IMR-90 (cell line): ENCODE measurements around the gene AUTS2. TPM values are rescaled to one million over a fixed set of nuclear protein-coding genes. Genes with fewer than 3 reads are reported as not detected.

Experiments used
- ATAC-seq: fragments of 200-7000 bp; cut with Tn5 transposase; 2 replicates; pipeline ENCODE4 v1.9.1; 2020; ENCODE audit warnings: low read depth, mild to moderate bottlenecking, moderate library complexity
- BruUV-seq: library from RNA; stranded (reverse); fragments of 400-500 nt; replicated peaks from 2 replicates; lab custom pipeline; 2021; lab: Mats Ljungman, UMichigan
- CTCF ChIA-PET: fragments of 300-600 bp; formaldehyde crosslinking; extraction: SDS; loops from one replicate; lab custom pipeline; 2021; ENCODE audit warnings: antibody characterized with exemption; lab: Yijun Ruan, JAX
- POLR2A ChIA-PET: fragments of 300-600 bp; sonication (Branson Sonifier 250); formaldehyde crosslinking; loops from one replicate; lab custom pipeline; 2022; ENCODE audit warnings: antibody characterized with exemption; ENCODE audit not compliant: unreplicated experiment; lab: Charles Lee
- DNase-seq: peaks from one replicate; pipeline ENCODE4 v3.0.0; 2013
- H2AFZ ChIP-seq: replicated peaks from 2 replicates; pipeline ENCODE3; 2013; ENCODE audit warnings: low read length, mild to moderate bottlenecking; ENCODE audit not compliant: poor library complexity
- H2AK5ac ChIP-seq: 2 replicates; pipeline ENCODE4 v1.6.1; 2013; ENCODE audit warnings: low read depth, low read length, inconsistent platforms
- H2AK9ac ChIP-seq: replicated peaks from 2 replicates; pipeline ENCODE3; 2013; ENCODE audit warnings: mild to moderate bottlenecking, low read depth, low read length, moderate library complexity; ENCODE audit not compliant: poor library complexity
- H2BK120ac ChIP-seq: 2 replicates; pipeline ENCODE4 v1.6.1; 2013; ENCODE audit warnings: low read depth, low read length, inconsistent platforms
- H2BK15ac ChIP-seq: 3 replicates; pipeline ENCODE4 v1.6.1; 2013; ENCODE audit warnings: low read depth, low read length, inconsistent platforms
- H2BK20ac ChIP-seq: 2 replicates; pipeline ENCODE4 v1.6.1; 2013; ENCODE audit warnings: low read depth, mild to moderate bottlenecking, inconsistent platforms, low read length, moderate library complexity
- H2BK5ac ChIP-seq: 2 replicates; pipeline ENCODE4 v1.6.1; 2013; ENCODE audit warnings: mild to moderate bottlenecking, low read depth, low read length, inconsistent platforms; ENCODE audit not compliant: poor library complexity, severe bottlenecking
- H3K14ac ChIP-seq: replicated peaks from 2 replicates; pipeline ENCODE4 v1.6.1; 2013; ENCODE audit warnings: low read depth, low read length, inconsistent platforms
- H3K18ac ChIP-seq: 2 replicates; pipeline ENCODE4 v1.6.1; 2013; ENCODE audit warnings: low read depth, low read length, control low read depth
- H3K23ac ChIP-seq: 2 replicates; pipeline ENCODE4 v1.6.1; 2013; ENCODE audit warnings: low read depth, low read length, inconsistent platforms
- H3K27ac ChIP-seq: 2 replicates; pipeline ENCODE4 v1.5.1; 2013; ENCODE audit warnings: mild to moderate bottlenecking, control low read depth, low read length; ENCODE audit not compliant: insufficient read depth
- H3K27me3 ChIP-seq: 2 replicates; pipeline ENCODE4 v1.6.1; 2013; ENCODE audit warnings: low read length; ENCODE audit not compliant: control insufficient read depth, insufficient read depth
- H3K36me3 ChIP-seq: 2 replicates; pipeline ENCODE4 v1.6.1; 2013; ENCODE audit warnings: low read length, mixed read lengths; ENCODE audit not compliant: control insufficient read depth, insufficient read depth
- H3K4ac ChIP-seq: 2 replicates; pipeline ENCODE4 v1.6.1; 2013; ENCODE audit warnings: low read depth, low read length, inconsistent platforms
- H3K4me1 ChIP-seq: 2 replicates; pipeline ENCODE4 v1.6.1; 2013; ENCODE audit warnings: low read length, mixed read lengths; ENCODE audit not compliant: control insufficient read depth, insufficient read depth
- H3K4me2 ChIP-seq: 2 replicates; pipeline ENCODE4 v1.6.1; 2013; ENCODE audit warnings: low read depth, mild to moderate bottlenecking, control low read depth, low read length, moderate library complexity
- H3K4me3 ChIP-seq: 2 replicates; pipeline ENCODE4 v1.5.1; 2013; ENCODE audit warnings: low read depth, mild to moderate bottlenecking, control low read depth, low read length, moderate library complexity; ENCODE audit not compliant: insufficient read depth
- H3K56ac ChIP-seq: 2 replicates; pipeline ENCODE4 v1.6.1; 2013; ENCODE audit warnings: low read length, inconsistent platforms; ENCODE audit not compliant: insufficient read depth; ENCODE audit errors: extremely low read depth
- H3K79me1 ChIP-seq, 2 experiments: 2 replicates each; pipeline ENCODE4 v1.6.1; 2013; ENCODE audit warnings: low read length in 2 of 2, inconsistent platforms in 1 of 2, low read depth in 1 of 2
- H3K9ac ChIP-seq: 2 replicates; pipeline ENCODE4 v1.6.1; 2013; ENCODE audit warnings: low read depth, low read length, control low read depth
- H3K9me1 ChIP-seq: 2 replicates; pipeline ENCODE4 v1.6.1; 2013; ENCODE audit warnings: low read length, inconsistent platforms; ENCODE audit not compliant: insufficient read depth
- H3K9me3 ChIP-seq: 2 replicates; pipeline ENCODE4 v1.6.1; 2013; ENCODE audit warnings: low read length; ENCODE audit not compliant: control insufficient read depth, insufficient read depth
- H4K20me1 ChIP-seq: 2 replicates; pipeline ENCODE4 v1.6.1; 2013; ENCODE audit warnings: low read length, inconsistent platforms; ENCODE audit not compliant: insufficient read depth
- H4K5ac ChIP-seq: 2 replicates; pipeline ENCODE4 v1.6.1; 2013; ENCODE audit warnings: mild to moderate bottlenecking, low read depth, low read length, control low read depth
- H4K8ac ChIP-seq, 2 experiments: 2 replicates each; pipeline ENCODE4 v1.6.1; 2013; ENCODE audit warnings: low read depth in 2 of 2, low read length in 2 of 2, control low read depth in 1 of 2, inconsistent platforms in 1 of 2
- H4K91ac ChIP-seq: 2 replicates; pipeline ENCODE4 v1.6.1; 2013; ENCODE audit warnings: low read depth, low read length, inconsistent platforms; ENCODE audit not compliant: insufficient read depth
- MXI1 ChIP-seq: IDR thresholded peaks from 2 replicates; pipeline ENCODE4 v1.6.1; 2012; ENCODE audit warnings: low read depth, mild to moderate bottlenecking, low read length, moderate library complexity, borderline replicate concordance
- WGBS, 2 experiments: methylation state at CpG; one replicate each; pipeline versions ENCODE4 v1.1.5 to v1.1.7; 2013; ENCODE audit warnings: missing lambda C conversion rate in 2 of 2; ENCODE audit not compliant: insufficient read length in 1 of 2; ENCODE audit errors: extremely low coverage in 2 of 2; 5-methylcytosine and 5-hydroxymethylcytosine counted together
- dilution Hi-C: fragments of 300-500 bp; cut with HindIII; formaldehyde crosslinking; loops from one replicate; pipeline ENCODE4 v1.14.3; 2018; ENCODE audit warnings: low sequenced_read_pairs; ENCODE audit not compliant: unreplicated experiment
- in situ Hi-C: fragments of 300-500 bp; cut with MboI; formaldehyde crosslinking; loops from 3 replicates; pipeline ENCODE4 v1.14.3; 2019; ENCODE audit warnings: low sequenced_read_pairs, inconsistent platforms, mixed read lengths
- intact Hi-C: fragments of 100-400 bp; cut with micrococcal nuclease; formaldehyde crosslinking; loops from 2 replicates; pipeline ENCODE4 v1.10.0; 2022
- polyA plus RNA-seq, 3 experiments: library from polyadenylated mRNA; depleted of rRNA; stranded (reverse); fragments of >200 nt; gene quantifications; 2 replicates each; pipeline ENCODE4 v1.2.3, GENCODE V29; 2012; ENCODE audit warnings: low replicate concordance in 1 of 3
- total RNA-seq: library from RNA; depleted of rRNA; stranded (reverse); fragments of >200 nt; gene quantifications from 2 replicates; pipeline ENCODE4 v1.2.3, GENCODE V29; 2012

AUTS2 gene
- total and polyA plus RNA-seq, 2 of the 4 experiments (the other 2 are of a cell fraction): 0.90 to 3.0 TPM

DNA sequence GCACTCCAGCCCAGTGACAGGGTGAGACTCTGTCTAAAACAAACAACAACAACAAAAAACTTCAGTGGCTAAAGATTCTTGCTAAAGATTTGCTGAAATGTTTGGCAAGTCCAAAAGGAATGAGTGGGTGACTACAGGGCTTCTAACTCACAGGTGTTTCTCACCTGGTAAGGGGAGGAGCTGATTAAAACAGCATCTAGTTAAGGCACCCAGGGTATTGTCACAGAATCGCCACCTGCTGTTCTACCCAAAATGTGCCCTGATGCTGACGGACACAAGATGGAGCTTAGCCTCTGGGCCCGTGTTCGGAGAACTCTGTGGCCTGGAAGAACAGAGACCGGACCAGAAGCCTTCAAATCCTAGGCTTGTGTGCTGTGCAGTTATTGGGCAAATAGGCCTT lies 1197.7 kb downstream of the AUTS2 start:
- TF ChIP-seq MXI1: no peak
- CTCF ChIA-PET: interaction anchor here (0.7 kb wide), 1 partner anchor 1711 kb away, joined by 4 read pairs; no protein-coding TSS in a partner anchor
- Histone ChIP-seq H2AFZ (no peak overlapping the region), H4K20me1 (no peaks in the 10 kb centered on the region), H2BK5ac (no peak overlapping the region), H4K8ac (no peak overlapping the region), H3K56ac (no peak overlapping the region), H3K23ac (no peak overlapping the region), H4K5ac (no peak overlapping the region), H3K14ac (no peak overlapping the region), H3K9me3 (peaks cover 7% of the 10 kb centered on the region; the same call in 1 of the 2 replicates), H3K18ac (no peak overlapping the region), H2BK120ac (no peak overlapping the region), H2BK15ac (no peak overlapping the region), H3K4me3 (no peak overlapping the region), H3K4me1 (no peaks in the 10 kb centered on the region), H3K27me3 (no peaks in the 10 kb centered on the region), H3K79me1 (no peaks in the 10 kb centered on the region), H2AK5ac (no peak overlapping the region), H4K91ac (no peak overlapping the region), H3K9ac (no peak overlapping the region), H2BK20ac (no peak overlapping the region), H3K27ac (no peak overlapping the region), H3K9me1 (no peaks in the 10 kb centered on the region), H3K36me3 (peaks cover 2% of the 10 kb centered on the region; the same call in 1 of the 2 replicates), H2AK9ac (no peak overlapping the region), H3K4ac (no peak overlapping the region), H3K4me2 (no peak overlapping the region)
- no peak for DNase-seq
- no peak for ATAC-seq
- in situ Hi-C loops: no loop called here
- WGBS, 2 experiments: 91% methylated on average over 4 of the region's 5 CpGs; no CpG with 5 or more reads in 1 of the 2 experiments
- POLR2A ChIA-PET: no interaction called here
- dilution Hi-C loops: no loop called here
- no TSS peak for BruUV-seq
- intact Hi-C loops: no loop called here
